Measurements from ENCODE around the gene GADL1.

Gene GADL1

DNA sequence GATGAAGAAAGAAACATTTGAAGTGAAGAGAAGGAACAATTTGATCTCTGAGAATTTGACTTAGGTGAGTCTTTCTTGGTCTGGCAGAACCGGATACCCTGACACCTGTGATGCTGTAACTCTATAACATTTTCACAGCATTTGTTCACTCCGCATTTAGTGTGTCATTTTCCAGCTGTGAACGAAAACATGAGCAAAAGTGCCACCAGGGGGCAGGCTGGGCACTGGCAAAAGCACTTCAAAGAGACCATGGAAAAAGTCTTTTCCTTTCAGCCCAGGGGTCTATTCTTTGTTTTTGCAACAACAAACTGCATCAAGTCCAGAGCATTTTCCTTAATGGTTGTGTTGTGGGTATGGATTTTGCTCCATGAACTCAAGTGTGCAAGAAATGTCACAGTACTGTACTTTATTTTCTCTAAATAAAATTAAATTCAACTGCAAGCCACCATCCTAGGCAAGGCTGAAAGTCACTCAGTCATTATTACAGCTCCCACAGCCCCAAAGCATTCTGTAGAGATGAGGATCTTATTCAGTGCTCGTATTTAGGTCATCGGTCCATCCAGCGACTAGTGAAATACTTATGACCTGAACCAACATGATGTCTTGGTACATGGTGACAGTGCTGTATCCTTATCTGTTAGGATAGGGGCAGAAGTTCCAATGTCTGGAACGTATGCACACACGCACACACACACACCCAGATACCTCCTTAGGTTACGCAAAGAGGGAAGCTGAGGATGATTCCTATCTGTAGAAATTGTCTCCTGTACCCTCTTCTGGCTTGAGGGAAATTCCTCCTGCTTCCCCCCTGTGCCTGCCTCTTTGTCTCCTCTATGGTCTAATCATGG lies 125.5 kb downstream of the GADL1 start:
- DNase-seq, result peak; percentile 50 to 92 (median 79)
- intact Hi-C loops (cut with DNase I), result no loop called here

DNA sequence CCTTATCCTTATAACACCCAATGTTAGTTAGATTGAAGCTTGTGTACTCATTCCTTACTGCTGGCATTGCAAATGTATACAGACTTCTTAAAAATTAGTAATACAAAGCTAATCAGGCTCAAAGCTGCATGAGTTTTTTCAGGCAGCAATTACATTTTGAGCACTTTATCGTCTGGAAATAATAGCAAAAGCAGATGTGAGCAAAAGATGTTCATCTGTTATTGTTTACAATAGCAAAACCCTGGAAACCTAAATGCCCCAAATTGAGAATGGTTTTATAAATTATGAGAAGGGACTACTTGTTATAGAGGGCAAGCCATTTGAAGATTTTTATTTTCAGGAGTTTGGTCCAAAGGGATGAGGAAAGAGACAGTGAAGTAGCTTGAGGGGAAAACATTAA lies 126.4 kb downstream of the GADL1 start:
- intact Hi-C loops (cut with DNase I), result no loop called here
- DNase-seq, result no peak

DNA sequence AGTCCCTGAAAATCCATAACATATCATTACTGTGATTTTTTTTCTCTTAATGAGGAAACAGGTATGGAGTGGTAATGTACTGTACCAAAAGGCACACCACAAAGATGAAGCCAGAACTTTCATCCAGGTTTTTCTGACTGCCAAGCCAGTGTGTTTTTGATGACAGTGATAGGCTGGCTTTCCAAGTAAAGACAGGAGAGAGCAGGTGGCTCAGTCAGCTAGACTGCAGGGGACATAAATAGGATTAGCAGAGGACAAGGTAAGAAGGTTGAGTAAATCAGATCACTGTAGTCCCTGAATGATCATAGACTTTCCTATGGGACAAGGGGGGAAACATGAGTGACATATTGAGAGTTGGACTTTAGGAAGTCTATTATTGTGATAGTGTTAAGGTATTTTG lies 127.9 kb downstream of the GADL1 start:
- no peak for DNase-seq
- intact Hi-C loops (cut with DNase I), result no loop called here

DNA sequence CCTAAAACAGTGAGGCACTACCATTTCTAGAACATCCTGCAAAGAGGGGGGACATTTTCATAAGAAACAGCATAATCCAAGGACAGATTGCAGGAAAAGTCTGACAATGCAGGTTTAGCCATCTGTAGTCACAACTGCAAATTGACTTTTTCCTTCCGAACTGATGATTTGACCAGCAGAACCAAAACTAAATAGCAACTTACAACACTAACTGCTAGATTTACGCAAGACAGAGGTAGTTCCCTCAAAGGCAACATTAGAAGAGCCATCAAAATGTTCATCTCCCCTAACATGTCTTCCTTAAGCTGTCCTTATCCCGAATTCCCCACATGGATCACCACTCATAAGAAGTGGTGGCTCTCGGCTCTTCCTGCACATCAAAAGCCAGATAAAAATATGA lies 129.6 kb downstream of the GADL1 start:
- DNase-seq, result no peak
- intact Hi-C loops (cut with DNase I), result no loop called here

GRCh38 chr3:30764281-30764680 lies 130.2 kb downstream of the GADL1 start:
- DNase-seq, result no peak
- intact Hi-C loops (cut with DNase I), result no loop called here

DNA sequence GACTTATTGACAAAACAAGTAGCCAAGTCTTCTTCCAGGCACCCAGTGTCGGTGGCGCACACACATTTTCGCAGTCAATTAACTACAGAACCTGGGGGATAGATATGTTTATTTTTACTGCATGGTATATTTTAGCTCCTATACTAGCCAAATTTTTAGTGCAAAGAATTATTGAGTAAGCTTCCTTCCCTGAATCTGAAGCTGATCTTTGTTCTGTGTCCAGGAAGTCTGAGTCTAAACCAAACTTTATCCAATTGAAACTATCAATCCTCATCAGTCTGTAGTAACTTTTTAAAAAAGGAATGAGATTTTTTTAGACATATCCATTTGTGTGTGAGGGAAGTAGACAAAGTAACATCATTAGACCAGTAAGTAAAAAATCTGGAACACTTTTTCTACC lies 133.1 kb downstream of the GADL1 start:
- intact Hi-C loops (cut with DNase I), result no loop called here
- no peak for DNase-seq

- intact Hi-C loops (cut with DNase I), result no loop called here
- no peak for DNase-seq
These were observed 133.7 kb downstream of the GADL1 start for GRCh38 chr3:30760737-30761136.

GRCh38 chr3:30760040-30760695 lies 134.3 kb downstream of the GADL1 start:
- no peak for DNase-seq
- intact Hi-C loops (cut with DNase I), result no loop called here

- intact Hi-C loops (cut with DNase I), result no loop called here
- no peak for DNase-seq
These were observed 138.2 kb downstream of the GADL1 start for GRCh38 chr3:30756218-30756617.

DNA sequence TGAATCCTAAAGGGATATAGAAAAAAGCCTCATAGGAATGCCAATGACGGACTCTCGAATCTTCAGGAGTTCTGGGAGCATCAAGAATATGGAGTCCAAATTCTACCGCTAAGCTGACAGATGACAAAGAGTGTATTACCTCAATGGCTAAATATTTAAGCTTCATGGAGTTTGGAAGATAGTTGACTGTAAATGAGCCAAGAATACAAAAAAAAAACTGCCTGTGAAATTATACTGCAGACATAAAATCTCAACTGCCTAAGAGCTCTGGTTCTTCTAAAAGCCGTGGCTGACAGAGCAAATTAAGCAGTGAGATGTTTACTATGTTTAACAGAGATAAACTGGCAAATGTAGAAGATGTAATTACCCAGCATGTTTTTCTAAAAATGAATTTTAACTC lies 140.0 kb downstream of the GADL1 start:
- no peak for DNase-seq
- intact Hi-C loops (cut with DNase I), result no loop called here

- intact Hi-C loops (cut with DNase I), result no loop called here
- no peak for DNase-seq
These were observed 140.7 kb downstream of the GADL1 start for GRCh38 chr3:30753766-30754165.

- intact Hi-C loops (cut with DNase I), result no loop called here
- DNase-seq, result no peak
These were observed 141.5 kb downstream of the GADL1 start for GRCh38 chr3:30752970-30753369.

DNA sequence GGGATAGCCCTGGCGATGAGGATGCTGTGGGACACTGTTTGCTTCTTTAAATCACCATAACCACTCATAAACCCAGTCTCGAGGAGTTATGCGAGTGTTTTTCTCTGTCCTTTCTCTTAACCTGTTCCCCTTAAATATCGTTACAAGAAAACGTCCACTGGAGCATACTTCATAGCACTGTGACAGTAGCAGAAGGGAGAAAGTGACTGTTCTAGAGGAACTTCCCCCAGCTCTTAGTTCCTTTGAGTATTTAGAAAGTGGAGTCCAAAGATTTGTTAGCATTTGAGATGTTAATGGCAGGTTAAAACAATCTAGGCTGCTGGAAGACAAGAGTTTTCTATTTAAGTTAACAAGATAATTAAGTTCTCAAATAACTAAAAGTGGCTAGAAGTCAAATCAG lies 142.0 kb downstream of the GADL1 start:
- DNase-seq, result no peak
- intact Hi-C loops (cut with DNase I), result no loop called here

DNA sequence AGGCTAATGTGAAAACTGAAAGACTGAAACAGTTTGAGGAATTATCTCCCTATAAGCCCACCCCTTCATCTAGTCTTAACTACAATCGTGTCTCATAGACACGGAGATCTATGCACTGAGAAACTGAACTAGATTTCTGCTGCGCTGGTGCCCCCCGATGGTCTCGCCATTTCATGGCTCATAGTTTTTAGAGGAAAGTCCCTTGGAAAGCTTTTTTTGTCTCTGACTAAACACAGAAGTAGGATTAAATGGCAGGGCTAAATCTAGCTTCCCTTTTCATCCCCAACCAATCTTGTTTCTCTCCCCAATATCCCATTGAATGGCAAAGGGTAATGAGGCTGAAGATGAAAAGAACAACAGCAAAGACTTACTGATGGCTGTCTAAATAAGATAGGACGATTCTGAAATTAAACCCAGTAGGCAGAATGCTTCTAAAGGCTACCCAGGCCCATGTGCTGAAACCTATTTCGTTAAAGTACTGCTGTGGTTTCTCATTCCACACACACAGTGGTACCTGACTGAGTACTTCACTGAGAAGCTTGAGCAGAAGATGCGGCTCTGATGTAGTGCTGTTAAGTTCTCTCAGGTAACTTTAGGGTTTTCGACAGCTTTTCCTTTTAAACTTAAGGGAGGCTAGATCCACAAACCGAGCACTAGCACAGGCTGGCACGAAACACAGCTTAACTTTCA lies 142.7 kb downstream of the GADL1 start:
- intact Hi-C loops (cut with DNase I), result no loop called here
- peak in 37 of 42 donors; percentile 4 to 66 (median 31) for DNase-seq

DNA sequence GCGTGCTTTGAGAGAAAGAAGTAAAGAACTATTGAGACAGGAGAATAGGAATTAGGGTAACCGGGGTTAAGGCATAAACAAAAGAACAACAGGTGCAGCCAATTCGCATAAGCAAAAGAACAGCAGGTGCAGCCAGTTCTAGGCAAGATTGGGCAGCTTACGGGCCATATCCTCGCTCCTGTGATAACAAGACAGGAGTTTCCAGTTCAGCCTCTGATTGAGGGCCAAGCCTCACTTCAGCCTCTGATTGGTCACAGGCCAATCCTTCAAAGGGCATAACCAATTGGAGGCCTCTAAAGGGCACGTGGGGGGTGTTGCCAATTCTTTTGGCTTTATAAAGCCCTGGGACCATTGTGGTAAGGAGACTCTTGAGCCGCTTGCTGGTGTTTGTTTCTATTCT lies 143.5 kb downstream of the GADL1 start:
- no peak for DNase-seq
- intact Hi-C loops (cut with DNase I), result no loop called here

GRCh38 chr3:30749230-30749629 lies 145.2 kb downstream of the GADL1 start:
- intact Hi-C loops (cut with DNase I), result no loop called here

DNA sequence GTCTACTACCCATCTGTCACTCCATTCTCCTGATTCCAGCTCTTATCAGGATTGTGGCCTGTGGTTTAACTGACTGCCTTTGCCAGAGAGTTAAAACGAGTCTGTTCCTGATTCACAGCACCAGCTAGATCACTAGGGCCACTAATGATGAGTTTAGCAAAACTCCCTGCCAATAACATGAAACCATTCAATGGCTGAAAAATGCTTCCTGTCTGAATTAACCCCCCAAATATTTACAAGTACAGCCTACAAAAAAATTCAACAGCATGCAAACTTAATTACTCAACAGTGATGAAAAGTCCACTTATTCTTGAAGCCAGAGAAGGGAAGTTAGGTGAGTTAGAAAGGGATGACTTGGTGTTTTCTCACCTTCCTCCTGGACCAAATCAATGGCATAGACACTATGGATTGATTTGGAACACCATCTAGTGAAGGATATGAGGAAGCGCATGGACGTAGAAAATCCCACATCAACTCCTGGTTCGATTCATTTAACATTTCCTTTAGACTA lies 146.6 kb downstream of the GADL1 start:
- intact Hi-C loops (cut with DNase I), result no loop called here
- DNase-seq, result no peak

More at GRCh38 chr3:30749230-30749629, 145.2 kb downstream of the GADL1 start:
- DNase-seq, result no peak

DNA sequence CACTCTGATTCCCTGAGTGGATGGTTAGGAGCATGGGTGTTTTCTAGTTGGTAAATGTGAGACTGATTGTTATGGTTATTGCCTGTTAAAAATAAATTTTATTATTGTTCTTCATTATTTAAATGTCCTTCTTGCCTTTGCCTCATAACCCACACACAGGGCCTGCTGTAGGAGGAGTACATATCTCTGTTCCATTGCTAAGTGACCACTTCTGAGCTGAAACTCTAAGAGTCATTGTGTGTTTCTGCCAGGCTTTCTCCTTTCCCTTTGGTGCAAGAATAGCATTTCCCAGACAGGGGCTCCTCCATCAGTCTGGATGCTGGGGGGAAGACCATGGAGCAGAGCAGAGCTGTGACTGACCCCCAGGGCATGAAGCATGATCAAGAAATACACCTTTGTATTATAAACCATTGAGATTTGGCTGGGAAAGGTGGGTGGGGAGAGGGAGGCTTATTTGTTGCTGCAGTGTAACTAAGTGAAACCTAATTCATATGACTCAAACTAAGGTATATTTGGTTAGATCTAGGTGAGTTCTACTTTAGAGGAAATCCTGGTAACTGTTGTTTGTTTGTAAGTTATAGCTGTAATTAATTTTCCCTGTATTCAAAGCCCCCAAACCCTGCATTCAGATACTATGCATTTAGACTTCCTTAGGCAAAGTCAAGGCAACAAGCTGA lies 150.7 kb downstream of the GADL1 start:
- intact Hi-C loops (cut with DNase I), result no loop called here

DNA sequence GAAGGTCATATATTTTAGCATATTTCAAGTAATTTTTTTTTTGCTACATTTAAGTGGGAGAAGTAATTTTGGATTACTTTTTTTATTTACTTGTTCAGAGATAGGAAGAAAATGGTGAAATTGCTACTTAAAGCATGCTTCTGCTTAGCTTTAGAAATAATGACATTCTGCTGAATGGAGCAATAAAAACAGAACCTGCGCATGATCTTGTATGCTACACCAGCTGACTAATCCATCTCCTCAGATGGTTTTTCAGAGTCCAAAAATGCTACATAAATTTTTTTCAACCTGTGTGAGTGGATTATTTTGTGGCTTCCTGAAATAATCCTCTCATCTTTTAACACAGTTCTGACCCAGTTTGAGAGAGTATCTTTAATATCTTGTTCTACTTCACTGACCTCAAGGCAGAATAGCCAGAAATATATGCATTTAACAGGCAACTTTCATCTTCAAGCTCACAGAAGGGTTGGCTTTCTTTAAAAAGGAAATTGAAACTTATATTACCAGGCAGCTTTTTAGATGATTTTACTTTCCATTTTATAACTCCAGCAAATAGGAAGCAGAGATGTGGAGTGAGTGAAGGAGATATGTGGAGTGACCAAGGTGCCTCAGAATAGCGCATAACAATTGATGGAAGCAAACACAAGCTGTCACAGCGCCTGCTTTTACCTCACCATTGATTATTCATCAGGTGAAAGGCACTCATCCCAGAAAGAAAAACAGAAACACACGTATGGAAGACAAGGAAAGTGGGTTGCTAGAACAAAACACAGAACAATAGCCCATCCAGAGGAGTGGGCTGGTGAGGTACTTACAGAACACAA lies 151.5 kb downstream of the GADL1 start:
- intact Hi-C loops (cut with DNase I), result no loop called here
- DNase-seq, result no peak

More for the DNA sequence above, 150.7 kb downstream of the GADL1 start:
- no peak for DNase-seq
